IPS DF 19.7 (cell line): ENCODE results near the gene BMP6.

Experiments used
- DNase-seq: peaks from one replicate; pipeline ENCODE4 v3.0.0-alpha.2; 2013; ENCODE audit warnings: low read depth, low spot score

Gene BMP6

GRCh38 chr6:7827142-7827541, 101.2 kb downstream of the BMP6 start:
- no peak for DNase-seq

GRCh38 chr6:7828124-7828523, 102.2 kb downstream of the BMP6 start:
- no peak for DNase-seq

GRCh38 chr6:7832904-7833750, 107.2 kb downstream of the BMP6 start:
- no peak for DNase-seq

- DNase-seq = no peak
These were observed 107.8 kb downstream of the BMP6 start for GRCh38 chr6:7833751-7834070.

GRCh38 chr6:7836371-7837026, 110.6 kb downstream of the BMP6 start:
- DNase-seq = no peak

- no peak for DNase-seq
These were observed 116.0 kb downstream of the BMP6 start for GRCh38 chr6:7841781-7842468.

GRCh38 chr6:7846966-7847818, 121.3 kb downstream of the BMP6 start:
- no peak for DNase-seq

- no peak for DNase-seq
These were observed 122.3 kb downstream of the BMP6 start for GRCh38 chr6:7848229-7848628.

- no peak for DNase-seq
These were observed 125.9 kb downstream of the BMP6 start for GRCh38 chr6:7851780-7852179.

GRCh38 chr6:7859591-7859990, 133.7 kb downstream of the BMP6 start:
- no peak for DNase-seq

GRCh38 chr6:7865781-7866180, 139.9 kb downstream of the BMP6 start:
- no peak for DNase-seq

GRCh38 chr6:7866526-7866925, 140.6 kb downstream of the BMP6 start:
- DNase-seq = no peak

GRCh38 chr6:7868926-7869325, 143.0 kb downstream of the BMP6 start:
- no peak for DNase-seq

- no peak for DNase-seq
These were observed 152.6 kb downstream of the BMP6 start for GRCh38 chr6:7878401-7878964.

GRCh38 chr6:7879043-7879442, 153.1 kb downstream of the BMP6 start:
- DNase-seq = no peak

- DNase-seq = no peak
These were observed 153.7 kb downstream of the BMP6 start for GRCh38 chr6:7879579-7879978.

GRCh38 chr6:7879980-7880717, 154.2 kb downstream of the BMP6 start:
- DNase-seq = no peak

- no peak for DNase-seq
These were observed 154.8 kb downstream of the BMP6 start for GRCh38 chr6:7880718-7881107.

- no peak for DNase-seq
These were observed 156.0 kb downstream of the BMP6 start for GRCh38 chr6:7881765-7882500.
